Suprapubic skin (tissue), 4 donors: ENCODE data around the gene COL5A3.

ENCODE experiments used
- EP300 ChIP-seq: sonication (generic); formaldehyde crosslinking; IDR thresholded peaks from one replicate; pipeline ENCODE4 v1.6.1; 2017; ENCODE audit warnings: antibody characterized with exemption
- POLR2A ChIP-seq, 2 donors: fragments of 450-650 bp; IDR thresholded peaks; one replicate each; pipeline ENCODE4 v1.6.1; 2017; ENCODE audit warnings: antibody characterized with exemption in 2 of 2, mild to moderate bottlenecking in 2 of 2, moderate library complexity in 2 of 2
- POLR2AphosphoS5 ChIP-seq, 3 donors: sonication (generic); formaldehyde crosslinking; IDR thresholded peaks; one replicate each; pipeline ENCODE4 v1.6.1; 2017; ENCODE audit warnings: antibody characterized with exemption in 3 of 3
- TF ChIP-seq, protein P1 (sequence below), 2 donors: fragments of 200-600 bp in 1 of 2; fragments of 450-650 bp in 1 of 2; sonication (generic) in 1 of 2; IDR thresholded peaks; one replicate each; pipeline ENCODE4 v1.5.1; 2016 to 2019; ENCODE audit warnings: antibody characterized with exemption in 2 of 2, mild to moderate bottlenecking in 1 of 2, moderate library complexity in 1 of 2

DNA sequence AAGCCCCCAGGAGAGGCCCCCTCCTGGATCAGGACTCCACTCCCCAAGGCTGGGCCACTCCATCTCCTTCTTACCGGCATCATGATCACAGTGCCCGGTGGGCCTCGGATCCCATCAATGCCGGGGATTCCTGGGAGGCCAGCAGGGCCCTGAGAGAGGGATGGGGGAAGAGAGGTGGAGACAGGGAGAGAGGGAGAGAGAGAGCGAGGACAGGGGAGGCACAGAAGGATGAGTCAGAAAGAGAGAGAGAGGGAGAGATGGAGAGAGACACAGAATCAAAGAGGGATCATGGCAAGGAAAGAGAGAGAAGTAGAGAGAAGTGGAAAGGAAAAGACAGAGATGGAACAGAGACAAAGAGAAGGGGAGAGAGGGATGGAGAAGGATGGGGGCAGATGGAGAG, 13.8 kb downstream of the COL5A3 start:
- TF ChIP-seq POLR2A (IDR thresholded peaks at IDR 0.05) (no peak), POLR2AphosphoS5 (IDR thresholded peaks at IDR 0.05) (no peak), EP300 (no peak)
- TF ChIP-seq, protein P1, sequence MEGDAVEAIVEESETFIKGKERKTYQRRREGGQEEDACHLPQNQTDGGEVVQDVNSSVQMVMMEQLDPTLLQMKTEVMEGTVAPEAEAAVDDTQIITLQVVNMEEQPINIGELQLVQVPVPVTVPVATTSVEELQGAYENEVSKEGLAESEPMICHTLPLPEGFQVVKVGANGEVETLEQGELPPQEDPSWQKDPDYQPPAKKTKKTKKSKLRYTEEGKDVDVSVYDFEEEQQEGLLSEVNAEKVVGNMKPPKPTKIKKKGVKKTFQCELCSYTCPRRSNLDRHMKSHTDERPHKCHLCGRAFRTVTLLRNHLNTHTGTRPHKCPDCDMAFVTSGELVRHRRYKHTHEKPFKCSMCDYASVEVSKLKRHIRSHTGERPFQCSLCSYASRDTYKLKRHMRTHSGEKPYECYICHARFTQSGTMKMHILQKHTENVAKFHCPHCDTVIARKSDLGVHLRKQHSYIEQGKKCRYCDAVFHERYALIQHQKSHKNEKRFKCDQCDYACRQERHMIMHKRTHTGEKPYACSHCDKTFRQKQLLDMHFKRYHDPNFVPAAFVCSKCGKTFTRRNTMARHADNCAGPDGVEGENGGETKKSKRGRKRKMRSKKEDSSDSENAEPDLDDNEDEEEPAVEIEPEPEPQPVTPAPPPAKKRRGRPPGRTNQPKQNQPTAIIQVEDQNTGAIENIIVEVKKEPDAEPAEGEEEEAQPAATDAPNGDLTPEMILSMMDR (IDR thresholded peaks at IDR 0.05) = no peak
